Measurements from ENCODE around the gene PRDM16. TPM values are rescaled to one million over a fixed set of nuclear protein-coding genes. Genes with fewer than 3 reads are reported as not detected.

The PRDM16 gene
- polyA plus RNA-seq, 1 of the 3 experiments (the other 2 are of a cell fraction): not detected

GRCh38 chr1:3345792-3346191, 276.8 kb downstream of the PRDM16 start:
- Histone ChIP-seq H3K4me2 (no peak overlapping the region), H3K79me2 (ENCODE audit: insufficient read depth) (no peaks in the 10 kb centered on the region), H3K9me2 (no peaks in the 10 kb centered on the region), H3K4me3 (ENCODE audit: low read depth in 2 of 2, low read length in 1 of 2) (no peak overlapping the region), H3K9ac (no peak overlapping the region), H3K27ac (ENCODE audit: low read depth in 2 of 2, low read length in 1 of 2) (no peak overlapping the region), H2AFZ (ENCODE audit: low read depth) (no peak overlapping the region), H4K20me1 (ENCODE audit: insufficient read depth) (no peaks in the 10 kb centered on the region), H3K36me3 (replicated peaks in 1 of 2; ENCODE audit: control insufficient read depth in 1 of 2, insufficient read depth in 2 of 2, low read length in 1 of 2) (no peaks in the 10 kb centered on the region), H3K9me3 (no peaks in the 10 kb centered on the region), H3F3A (replicated peaks; ENCODE audit: insufficient read depth) (no peaks in the 10 kb centered on the region), H3K4me1 (ENCODE audit: control insufficient read depth in 1 of 2, insufficient read depth in 2 of 2, low read depth in 1 of 2, low read length in 1 of 2) (no peaks in the 10 kb centered on the region), H3K27me3 (ENCODE audit: insufficient read depth) (0 out of 2 replicates have a peak, but pooled peaks cover 5% of the 10 kb centered on the region)
- no peak for DNase-seq
- TF ChIP-seq ZBTB33 (IDR thresholded peaks at IDR 0.05; ENCODE audit: borderline replicate concordance, low read depth) (no peak), MAX (IDR thresholded peaks at IDR 0.05; ENCODE audit: low read depth) (no peak)
- WGBS (ENCODE audit: low lambda C conversion rate): 34% methylated on average over 8 of the region's 10 CpGs
- POLR2A ChIA-PET: no interaction called here
- CTCF ChIA-PET: interaction anchor here (1.0 kb wide), 1 partner anchor 79 kb away, joined by 4 read pairs; no protein-coding TSS in a partner anchor

- Histone ChIP-seq H4K20me1 (ENCODE audit: insufficient read depth) (no peaks in the 10 kb centered on the region), H3K4me1 (ENCODE audit: control insufficient read depth in 1 of 2, insufficient read depth in 2 of 2, low read depth in 1 of 2, low read length in 1 of 2) (no peaks in the 10 kb centered on the region)
- WGBS (ENCODE audit: low lambda C conversion rate): no CpG with 5 or more reads among the region's 13 CpGs
- no peak for TF ChIP-seq JUND (IDR thresholded peaks at IDR 0.05)
- no peak for TF ChIP-seq FOSL2 (IDR thresholded peaks at IDR 0.05; ENCODE audit: borderline replicate concordance, low read depth)
- no peak for TF ChIP-seq POLR2AphosphoS5 (IDR thresholded peaks at IDR 0.05; ENCODE audit: low read depth, low read length)
- no peak for TF ChIP-seq ELF1 (IDR thresholded peaks at IDR 0.05)
- no peak for TF ChIP-seq USF1 (IDR thresholded peaks at IDR 0.05; ENCODE audit: borderline replicate concordance, low read depth)
- no peak for TF ChIP-seq REST (IDR thresholded peaks at IDR 0.05; ENCODE audit: low read depth, low read length)
- no peak for TF ChIP-seq TAF1 (IDR thresholded peaks at IDR 0.05; ENCODE audit: borderline replicate concordance, low read depth, low read length)
- TF ChIP-seq GABPA (IDR thresholded peaks at IDR 0.05; ENCODE audit: low read depth): no peak
- no peak for TF ChIP-seq GATA2 (CRISPR knock-in tag; IDR thresholded peaks at IDR 0.05)
- TF ChIP-seq MXI1 (IDR thresholded peaks at IDR 0.05; ENCODE audit: low read depth, low read length): no peak
- no peak for TF ChIP-seq EZH2phosphoT487 (IDR thresholded peaks at IDR 0.05; ENCODE audit: borderline replicate concordance, low read depth)
- TF ChIP-seq MAX (IDR thresholded peaks at IDR 0.05; ENCODE audit: low read depth): no peak
- TF ChIP-seq FOXM1 (IDR thresholded peaks at IDR 0.05; ENCODE audit: low read depth): no peak
- no peak for TF ChIP-seq FOXJ3 (CRISPR knock-in tag; IDR thresholded peaks at IDR 0.05)
- no peak for TF ChIP-seq USF2 (IDR thresholded peaks at IDR 0.05; ENCODE audit: borderline replicate concordance, low read depth, low read length)
- no peak for TF ChIP-seq RFX5 (IDR thresholded peaks at IDR 0.05; ENCODE audit: low read length)
- TF ChIP-seq SIN3A (IDR thresholded peaks at IDR 0.05; ENCODE audit: borderline replicate concordance, low read depth, low read length): no peak
- no peak for TF ChIP-seq RXRA (IDR thresholded peaks at IDR 0.05; ENCODE audit: borderline replicate concordance, low read depth)
- TF ChIP-seq SMC3 (IDR thresholded peaks at IDR 0.05; ENCODE audit: low read depth, low read length): no peak
Measured at GRCh38 chr1:3346478-3346877, 277.5 kb downstream of the PRDM16 start.

More at GRCh38 chr1:3346478-3346877, 277.5 kb downstream of the PRDM16 start:
- DNase-seq: no peak
- 0 out of 2 replicates have a peak, but pooled peaks cover 9% of the 10 kb centered on the region for H3K27me3 ChIP-seq (ENCODE audit: insufficient read depth)
- CTCF ChIA-PET: interaction anchor here (1.0 kb wide), 1 partner anchor 78 kb away, joined by 4 read pairs; no protein-coding TSS in a partner anchor
- H2AFZ ChIP-seq (ENCODE audit: low read depth): no peak overlapping the region
- H3K36me3 ChIP-seq (replicated peaks in 1 of 2; ENCODE audit: control insufficient read depth in 1 of 2, insufficient read depth in 2 of 2, low read length in 1 of 2): no peaks in the 10 kb centered on the region
- no peak overlapping the region for H3K27ac ChIP-seq (ENCODE audit: low read depth in 2 of 2, low read length in 1 of 2)
- H3K9ac ChIP-seq: no peak overlapping the region
- H3K4me2 ChIP-seq: no peak overlapping the region
- no peaks in the 10 kb centered on the region for H3F3A ChIP-seq (replicated peaks; ENCODE audit: insufficient read depth)
- POLR2A ChIA-PET: no interaction called here
- no peak overlapping the region for H3K4me3 ChIP-seq (ENCODE audit: low read depth in 2 of 2, low read length in 1 of 2)
- no peaks in the 10 kb centered on the region for H3K79me2 ChIP-seq (ENCODE audit: insufficient read depth)
- H3K9me2 ChIP-seq: no peaks in the 10 kb centered on the region
- H3K9me3 ChIP-seq: no peaks in the 10 kb centered on the region

All from SK-N-SH (cell line).